H1 (cell line): ENCODE results near the gene BMF. TPM values are rescaled to one million over a fixed set of nuclear protein-coding genes. Genes with fewer than 3 reads are reported as not detected.
"Not testable (repeated sequence)": the region's sequence is repeated elsewhere in the genome, so short reads cannot be mapped to it uniquely, and the experiment has no call there.

Source experiments
- CTCF ChIA-PET: fragments of 300-600 bp; sonication (Branson Sonifier 250); formaldehyde crosslinking; loops from one replicate; lab custom pipeline; 2021; ENCODE audit not compliant: partially characterized antibody; lab: Charles Lee
- POLR2A ChIA-PET: fragments of 300-600 bp; sonication (Branson Sonifier 250); formaldehyde crosslinking; loops from one replicate; lab custom pipeline; 2021; ENCODE audit warnings: inconsistent platforms; ENCODE audit not compliant: partially characterized antibody; lab: Charles Lee
- DNase-seq, 2 experiments: peaks; one replicate each; pipeline versions ENCODE4 v3.0.0 to v3.0.0-alpha.2; 2010 to 2022; ENCODE audit warnings: low spot score in 2 of 2, low read depth in 1 of 2, mixed read lengths in 1 of 2
- FAIRE-seq: peaks from 2 replicates; lab custom pipeline; 2011; peaks lifted over from hg19 to GRCh38; lab: Jason Lieb, UNC
- H2AFZ ChIP-seq: 2 replicates; pipeline ENCODE4 v1.8.1; 2012; ENCODE audit warnings: low read length, inconsistent platforms
- H2AK5ac ChIP-seq: 2 replicates; pipeline ENCODE4 v1.6.1; 2013; ENCODE audit warnings: low read depth, low read length
- H2BK120ac ChIP-seq: replicated peaks from 2 replicates; pipeline ENCODE3; 2013; ENCODE audit warnings: low read depth, low read length, inconsistent platforms
- H2BK12ac ChIP-seq: 2 replicates; pipeline ENCODE4 v1.6.1; 2013; ENCODE audit warnings: low read depth, low read length
- H2BK15ac ChIP-seq: 2 replicates; pipeline ENCODE4 v1.6.1; 2013; ENCODE audit warnings: low read length
- H2BK20ac ChIP-seq: 2 replicates; pipeline ENCODE4 v1.6.1; 2013; ENCODE audit warnings: low read length
- H2BK5ac ChIP-seq: 2 replicates; pipeline ENCODE4 v1.6.1; 2013; ENCODE audit warnings: low read depth, low read length
- H3K14ac ChIP-seq: 2 replicates; pipeline ENCODE4 v1.6.1; 2013; ENCODE audit warnings: inconsistent platforms; ENCODE audit not compliant: insufficient read length
- H3K18ac ChIP-seq: 2 replicates; pipeline ENCODE4 v1.6.1; 2013; ENCODE audit warnings: low read length; ENCODE audit errors: extremely low read depth
- H3K23ac ChIP-seq: 2 replicates; pipeline ENCODE4 v1.6.1; 2013; ENCODE audit warnings: inconsistent platforms; ENCODE audit not compliant: insufficient read length
- H3K23me2 ChIP-seq: 2 replicates; pipeline ENCODE4 v1.6.1; 2013; ENCODE audit warnings: low read depth, low read length
- H3K27ac ChIP-seq: 2 replicates; pipeline ENCODE4 v1.6.1; 2011; ENCODE audit warnings: low read depth, low read length, inconsistent platforms
- H3K27me3 ChIP-seq, 4 experiments: replicated peaks in 1 of 4; 1 replicate in 1 of 4; 2 replicates in 3 of 4; pipeline versions ENCODE4 v1.6.1 to v1.8.1; 2011 to 2013; ENCODE audit warnings: low read length in 3 of 4, mild to moderate bottlenecking in 3 of 4, inconsistent platforms in 2 of 4, mixed read lengths in 2 of 4, moderate library complexity in 1 of 4; ENCODE audit not compliant: control insufficient read depth in 3 of 4, insufficient read depth in 3 of 4; ENCODE audit errors: extremely low read depth in 1 of 4
- H3K36me3 ChIP-seq, 4 experiments: 2 replicates each; pipeline versions ENCODE4 v1.6.1 to v1.8.1; 2011 to 2013; ENCODE audit warnings: mild to moderate bottlenecking in 4 of 4, low read length in 3 of 4, moderate library complexity in 2 of 4, control low read depth in 1 of 4, inconsistent platforms in 1 of 4; ENCODE audit not compliant: insufficient read depth in 4 of 4, control insufficient read depth in 2 of 4
- H3K4ac ChIP-seq: replicated peaks from 2 replicates; pipeline ENCODE3; 2013; ENCODE audit warnings: low read length, low read depth, mixed read lengths, inconsistent platforms; ENCODE audit not compliant: insufficient read length
- H3K4me1 ChIP-seq, 4 experiments: replicated peaks in 1 of 4; 1 replicate in 1 of 4; 2 replicates in 3 of 4; pipeline versions ENCODE4 v1.6.1 to v1.8.1; 2011 to 2013; ENCODE audit warnings: low read length in 3 of 4, inconsistent platforms in 2 of 4, mixed read lengths in 1 of 4; ENCODE audit not compliant: insufficient read depth in 4 of 4, control insufficient read depth in 3 of 4
- H3K4me2 ChIP-seq, 2 experiments: 2 replicates each; pipeline versions ENCODE4 v1.6.1 to v1.8.1; 2011 to 2013; ENCODE audit warnings: low read depth in 2 of 2, low read length in 2 of 2, control low read depth in 1 of 2, inconsistent platforms in 1 of 2, mild to moderate bottlenecking in 1 of 2; ENCODE audit not compliant: insufficient read depth in 1 of 2
- H3K4me3 ChIP-seq, 4 experiments: fragments of 200-600, 300-600 bp in 1 of 4; sonication (generic), shearing (Covaris generic), sonication (Bioruptor Twin) in 1 of 4; 2 replicates each; pipeline versions ENCODE4 v1.5.1 to v1.8.1; 2011 to 2016; ENCODE audit warnings: low read length in 4 of 4, low read depth in 3 of 4, control low read depth in 2 of 4, inconsistent platforms in 2 of 4, mild to moderate bottlenecking in 2 of 4, mixed read lengths in 1 of 4, moderate library complexity in 1 of 4; ENCODE audit not compliant: insufficient read depth in 2 of 4; ENCODE audit errors: extremely low read depth in 1 of 4
- H3K56ac ChIP-seq: replicated peaks from 2 replicates; pipeline ENCODE3; 2013; ENCODE audit warnings: low read depth, mild to moderate bottlenecking, mixed read lengths, low read length, inconsistent platforms; ENCODE audit not compliant: insufficient read length
- H3K79me1 ChIP-seq: 2 replicates; pipeline ENCODE4 v1.6.1; 2013; ENCODE audit warnings: low read depth, low read length, control low read depth
- H3K79me2 ChIP-seq, 2 experiments: 2 replicates each; pipeline versions ENCODE4 v1.6.1 to v1.8.1; 2012 to 2013; ENCODE audit warnings: low read length in 2 of 2, mild to moderate bottlenecking in 2 of 2, inconsistent platforms in 1 of 2; ENCODE audit not compliant: insufficient read depth in 2 of 2, control insufficient read depth in 1 of 2
- H3K9ac ChIP-seq, 4 experiments: replicated peaks in 1 of 4; 1 replicate in 1 of 4; 2 replicates in 3 of 4; pipeline versions ENCODE4 v1.6.1 to v1.8.1; 2011 to 2013; ENCODE audit warnings: low read depth in 3 of 4, low read length in 3 of 4, control low read depth in 2 of 4, mild to moderate bottlenecking in 2 of 4, moderate library complexity in 2 of 4, inconsistent platforms in 1 of 4; ENCODE audit errors: extremely low read depth in 1 of 4
- H3K9me3 ChIP-seq, 2 experiments: 2 replicates each; pipeline versions ENCODE4 v1.6.1 to v1.8.1; 2012 to 2013; ENCODE audit warnings: mild to moderate bottlenecking in 2 of 2, moderate library complexity in 2 of 2, control low read depth in 1 of 2, inconsistent platforms in 1 of 2, low read depth in 1 of 2, low read length in 1 of 2, mixed read lengths in 1 of 2; ENCODE audit not compliant: insufficient read depth in 2 of 2
- H4K20me1 ChIP-seq, 2 experiments: replicated peaks in 1 of 2; 2 replicates each; pipeline versions ENCODE3 to v1.8.1; 2011 to 2013; ENCODE audit warnings: inconsistent platforms in 2 of 2, low read length in 2 of 2, mild to moderate bottlenecking in 1 of 2; ENCODE audit not compliant: insufficient read depth in 2 of 2, control insufficient read depth in 1 of 2
- H4K5ac ChIP-seq: 2 replicates; pipeline ENCODE4 v1.6.1; 2013; ENCODE audit warnings: low read length, low read depth, mixed read lengths, inconsistent platforms; ENCODE audit not compliant: insufficient read length
- H4K8ac ChIP-seq: 2 replicates; pipeline ENCODE4 v1.8.0; 2013; ENCODE audit warnings: mild to moderate bottlenecking, moderate library complexity, low read length, inconsistent platforms; ENCODE audit not compliant: insufficient read depth; ENCODE audit errors: extremely low read depth
- H4K91ac ChIP-seq: replicated peaks from 2 replicates; pipeline ENCODE3; 2013; ENCODE audit warnings: low read length, mixed read lengths, inconsistent platforms; ENCODE audit not compliant: insufficient read length
- GTF2F1 ChIP-seq: IDR thresholded peaks from 2 replicates; pipeline ENCODE4 v1.6.1; 2012; ENCODE audit warnings: low read depth, low read length, improper control_type of control experiment, borderline replicate concordance
- WGBS, 2 experiments: shearing (Covaris generic) in 1 of 2; methylation state at CpG; one replicate each; pipeline versions ENCODE4 v1.1.6 to v1.1.7; 2013 to 2015; ENCODE audit warnings: low lambda C conversion rate in 2 of 2, mixed read lengths in 2 of 2, inconsistent platforms in 1 of 2, low coverage in 1 of 2, missing lambda C conversion rate in 1 of 2; ENCODE audit not compliant: insufficient replicate concordance in 2 of 2, insufficient coverage in 1 of 2, insufficient read length in 1 of 2; ENCODE audit errors: extremely low coverage in 1 of 2, missing lambda C conversion rate in 1 of 2; 5-methylcytosine and 5-hydroxymethylcytosine counted together
- polyA plus RNA-seq, 7 experiments: library from polyadenylated mRNA; depleted of rRNA in 3 of 7; stranded (reverse) in 5 of 7; unstranded in 2 of 7; fragments of >200 nt in 5 of 7; fragments of 200-250 nt in 2 of 7; gene quantifications; 1 replicate in 5 of 7; 2 replicates in 1 of 7; 4 replicates in 1 of 7; pipeline versions ENCODE4 v1.2.1 to v1.2.3, GENCODE V29; 2011 to 2013; ENCODE audit warnings: missing spikeins in 2 of 7, mixed read lengths in 2 of 7
- total RNA-seq: library from RNA; stranded (reverse); fragmentation: NEBNext Ultra II Directional; extraction: Animal tissue kit (Norgen Biotek cat#: 25700); gene quantifications from 2 replicates; pipeline ENCODE4 v1.2.1, GENCODE V29; 2021

BMF gene
- total and polyA plus RNA-seq, 2 of the 8 experiments (the other 6 are each of a cell fraction or from before 2014, with no cell fraction given) = 21.2 to 24.2 TPM

DNA sequence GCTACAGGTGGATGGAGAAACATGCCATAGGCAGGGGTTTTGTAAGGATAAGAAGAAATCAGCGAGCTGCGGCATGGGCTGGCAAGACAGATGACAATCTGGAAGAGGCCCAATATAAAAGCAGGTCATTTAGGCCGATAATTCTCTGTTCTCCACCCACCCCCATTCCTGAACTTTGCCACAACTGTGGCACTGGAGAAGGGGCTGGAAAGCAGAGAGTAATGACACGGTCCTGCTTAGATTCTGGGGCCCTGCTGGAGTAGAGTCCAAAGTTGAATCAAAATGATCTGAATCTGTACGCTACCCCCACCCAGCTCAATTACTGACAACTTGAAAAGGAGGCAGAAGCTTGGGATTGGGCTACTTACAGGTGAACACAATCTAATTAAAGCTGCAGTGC, 33.7 kb upstream of the BMF start:
- CTCF ChIA-PET = interaction anchor here (0.9 to 2.2 kb wide), 7 partner anchors 17 to 97 kb away, joined by 3 to 7 read pairs (median 6); partner anchors contain the start of gene BMF
- Histone ChIP-seq H3K23ac (no peak overlapping the region), H3K4me2 (no peak overlapping the region), H3K4me1 (no peaks in the 10 kb centered on the region), H3K56ac (no peak overlapping the region), H3K4ac (no peak overlapping the region), H2AFZ (no peak overlapping the region), H2BK15ac (no peak overlapping the region), H2AK5ac (no peak overlapping the region), H3K23me2 (no peaks in the 10 kb centered on the region), H3K14ac (no peak overlapping the region), H3K27me3 (no peaks in the 10 kb centered on the region), H3K27ac (no peak overlapping the region), H4K8ac (no peak overlapping the region), H4K91ac (no peak overlapping the region), H4K5ac (no peak overlapping the region), H2BK12ac (no peak overlapping the region), H3K4me3 (no peak overlapping the region), H3K36me3 (no peaks in the 10 kb centered on the region), H2BK120ac (no peak overlapping the region), H3K9me3 (no peaks in the 10 kb centered on the region), H3K79me2 (no peaks in the 10 kb centered on the region), H3K18ac (no peak overlapping the region), H3K9ac (no peak overlapping the region; a peak in 1 of 7 replicates), H3K79me1 (no peaks in the 10 kb centered on the region), H4K20me1 (no peaks in the 10 kb centered on the region), H2BK20ac (no peak overlapping the region), H2BK5ac (no peak overlapping the region)
- DNase-seq = peak in 1 of 2 experiments; percentile 35
- no peak for FAIRE-seq
- POLR2A ChIA-PET = interaction anchor here (1.8 to 1.9 kb wide), 2 partner anchors 13 to 36 kb away, joined by 4 to 5 read pairs; no protein-coding TSS in a partner anchor
- TF ChIP-seq GTF2F1 = no peak
- 89% methylated on average over 5 of the region's 5 CpGs; no CpG with 5 or more reads in 1 of the 2 experiments for WGBS, 2 experiments

DNA sequence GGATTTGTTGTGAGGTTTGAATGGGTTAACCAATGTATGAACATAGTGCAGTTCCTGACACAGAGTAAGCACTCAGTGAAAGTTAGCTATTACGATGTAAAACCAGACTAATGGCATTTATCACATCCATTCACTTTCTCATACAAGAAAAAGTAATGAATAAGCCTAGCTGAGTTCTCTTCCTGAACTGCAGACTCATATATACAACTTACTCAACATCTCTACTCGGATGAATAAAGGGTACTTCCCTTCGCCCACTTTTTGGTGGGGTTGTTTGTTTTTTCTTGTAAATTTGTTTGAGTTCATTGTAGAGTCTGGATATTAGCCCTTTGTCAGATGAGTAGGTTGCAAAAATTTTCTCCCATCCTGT, 29.5 kb upstream of the BMF start:
- not testable (repeated sequence) for H3K36me3 ChIP-seq, H2BK15ac ChIP-seq, H3K27ac ChIP-seq, H3K14ac ChIP-seq, H3K9me3 ChIP-seq, H3K23ac ChIP-seq, H3K4me3 ChIP-seq, DNase-seq, H3K4ac ChIP-seq, FAIRE-seq, H2BK12ac ChIP-seq, H4K8ac ChIP-seq, H3K18ac ChIP-seq, H3K4me1 ChIP-seq, H4K20me1 ChIP-seq, H3K56ac ChIP-seq, H3K9ac ChIP-seq, H4K91ac ChIP-seq, H2BK20ac ChIP-seq, H3K79me2 ChIP-seq, H2AK5ac ChIP-seq, H4K5ac ChIP-seq, H3K79me1 ChIP-seq, H2BK120ac ChIP-seq, H3K4me2 ChIP-seq, H3K27me3 ChIP-seq, H2BK5ac ChIP-seq, H3K23me2 ChIP-seq, H2AFZ ChIP-seq
- POLR2A ChIA-PET = interaction anchor here (0.6 to 1.1 kb wide), 2 partner anchors 23 to 56 kb away, joined by 3 to 4 read pairs; no protein-coding TSS in a partner anchor
- WGBS, 2 experiments = 87% methylated on average over 3 of the region's 3 CpGs; no CpG with 5 or more reads in 1 of the 2 experiments
- CTCF ChIA-PET = interaction anchor here (0.6 to 1.5 kb wide), 6 partner anchors 18 to 90 kb away, joined by 3 to 8 read pairs (median 5); no protein-coding TSS in a partner anchor
